Astrocyte of the cerebellum (primary cell): ENCODE results near the gene HMBS.
A peak's percentile ranks its signal among the peaks of the same experiment; 100 is the strongest.

Source experiments
- DNase-seq: peaks from one replicate; pipeline ENCODE4 v3.0.0-alpha.2; 2011; ENCODE audit warnings: low read depth
- H3K4me3 ChIP-seq: 2 replicates; pipeline ENCODE4 v1.5.1; 2011; ENCODE audit warnings: mild to moderate bottlenecking, low read depth, low read length, moderate library complexity
- CTCF ChIP-seq: IDR thresholded peaks from 2 replicates; pipeline ENCODE4 v1.5.1; 2012; ENCODE audit warnings: low read length, low read depth, moderate library complexity, mild to moderate bottlenecking; ENCODE audit errors: missing control alignments
- in situ Hi-C: cut with HindIII; loops from 2 replicates; pipeline ENCODE4 v1.10.0; 2017; ENCODE audit warnings: low sequenced_read_pairs

HMBS gene

GRCh38 chr11:119118227-119118626, 33.5 kb downstream of the HMBS start:
- H3K4me3 ChIP-seq: no peak overlapping the region
- DNase-seq: no peak
- in situ Hi-C loops: loop anchor here (25.0 kb wide), 1 partner anchor 169 kb away; no protein-coding TSS in a partner anchor
- no peak for TF ChIP-seq CTCF

- TF ChIP-seq CTCF: no peak
- in situ Hi-C loops: loop anchor here (25.0 kb wide), 1 partner anchor 168 kb away; no protein-coding TSS in a partner anchor
- H3K4me3 ChIP-seq: no peak overlapping the region
- DNase-seq: no peak
These were observed 34.3 kb downstream of the HMBS start for GRCh38 chr11:119118946-119119345.

GRCh38 chr11:119120639-119121007, 35.9 kb downstream of the HMBS start:
- DNase-seq: peak; percentile 89
- TF ChIP-seq CTCF: no peak
- peak overlapping the region; percentile 90 for H3K4me3 ChIP-seq
- in situ Hi-C loops: loop anchor here (25.0 kb wide), 1 partner anchor 167 kb away; no protein-coding TSS in a partner anchor

GRCh38 chr11:119121008-119121810, 36.5 kb downstream of the HMBS start, which contains the start of gene HINFP:
TSS of gene HINFP (plus strand) at chr11:119121580. CDS start at chr11:119126945, 5,365 bp downstream.
- no peak for TF ChIP-seq CTCF
- peak within 1 kb of the TSS; percentile 90 for H3K4me3 ChIP-seq
- DNase-seq: peak; percentile 98
- in situ Hi-C loops: loop anchor here (25.0 kb wide), 1 partner anchor 166 kb away; no protein-coding TSS in a partner anchor

- in situ Hi-C loops: loop anchor here (25.0 kb wide), 1 partner anchor 166 kb away; no protein-coding TSS in a partner anchor
- DNase-seq: no peak
- TF ChIP-seq CTCF: no peak
- H3K4me3 ChIP-seq: peak overlapping the region; percentile 90
These were observed 37.1 kb downstream of the HMBS start for GRCh38 chr11:119121811-119122124.

GRCh38 chr11:119125821-119126220, 41.1 kb downstream of the HMBS start:
- no peak for DNase-seq
- in situ Hi-C loops: no loop called here
- H3K4me3 ChIP-seq: no peak overlapping the region
- no peak for TF ChIP-seq CTCF
